ENCODE results near the gene GCLM. TPM values are rescaled to one million over a fixed set of nuclear protein-coding genes. Genes with fewer than 3 reads are reported as not detected.

GCLM gene
- total and polyA plus RNA-seq, 9 of the 15 experiments (the other 6 are each of a cell fraction or from before 2014, with no cell fraction given) = 9.3 to 71.6 (median 24.5) TPM

DNA sequence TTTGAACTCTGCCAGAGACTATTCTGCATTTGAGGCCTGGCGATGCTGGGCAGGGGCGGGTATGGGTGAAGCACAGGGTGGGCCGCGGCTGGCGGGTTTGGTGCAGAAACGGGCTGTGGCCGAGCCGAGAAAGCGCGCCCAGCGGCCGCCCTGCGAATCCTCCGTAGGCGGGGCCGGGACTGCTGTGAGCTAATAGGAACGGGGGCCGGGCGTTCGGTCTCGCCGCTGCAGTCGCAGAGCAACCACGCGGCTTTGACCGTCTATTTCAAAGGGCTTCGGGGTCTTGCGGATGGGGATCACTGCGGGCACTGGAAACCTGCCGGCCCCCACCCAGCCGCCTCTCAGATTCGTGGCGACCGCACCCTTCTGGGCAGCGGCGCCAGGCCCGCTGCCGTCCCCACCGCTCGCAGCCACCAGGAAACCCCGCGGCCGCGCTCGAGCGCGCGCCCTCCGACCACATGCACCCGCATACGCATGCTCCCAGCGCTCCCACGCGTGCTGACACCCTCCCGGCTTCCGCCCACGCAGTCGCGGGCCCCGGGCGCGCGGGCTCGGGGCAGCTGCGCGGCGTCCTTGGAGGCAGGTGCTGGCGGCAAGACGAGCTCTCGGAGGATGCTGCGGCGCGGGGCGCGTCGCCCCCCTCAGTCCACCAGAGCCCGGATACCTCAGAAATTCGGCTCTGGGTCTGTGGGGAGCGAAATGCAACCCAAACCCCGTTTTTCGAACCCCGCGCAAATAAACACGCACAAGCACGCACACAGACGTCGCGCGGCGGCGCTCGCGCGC is 62.8 kb downstream of the GCLM start (continued):
- TF ChIP-seq ZNF232 (CRISPR knock-in tag; IDR thresholded peaks at IDR 0.05) (no peak), PTTG1 (tag; IDR thresholded peaks at IDR 0.05; ENCODE audit: low read depth) (no peak), MAZ (CRISPR knock-in tag; conservative IDR thresholded peaks at IDR 0.05 in 1 of 2, IDR thresholded peaks at IDR 0.05 in 1 of 2) (peak; percentile 54 to 63; a peak in 3 of 4 replicates), ZNF3 (CRISPR knock-in tag; IDR thresholded peaks at IDR 0.05) (no peak), RBM34 (IDR thresholded peaks at IDR 0.05; ENCODE audit: borderline replicate concordance, insufficient read depth, low read length) (no peak), SAFB (IDR thresholded peaks at IDR 0.05; ENCODE audit: borderline replicate concordance, low read depth, low read length) (peak; percentile 96), MIER1 (IDR thresholded peaks at IDR 0.05; ENCODE audit: low read depth) (no peak), EWSR1 (IDR thresholded peaks at IDR 0.05; ENCODE audit: borderline replicate concordance, low read depth, partially characterized antibody) (no peak), ATF7 (IDR thresholded peaks at IDR 0.05) (peak; percentile 66), TAF1 (IDR thresholded peaks at IDR 0.05; ENCODE audit: control insufficient read depth, extremely low read depth, insufficient read depth, low read length, severe bottlenecking) (peak; percentile 51), KLF16 (IDR thresholded peaks at IDR 0.05) (no peak), ARHGAP35 (IDR thresholded peaks at IDR 0.05; ENCODE audit: partially characterized antibody) (no peak), CSDE1 (IDR thresholded peaks at IDR 0.05) (no peak), KAT2B (IDR thresholded peaks at IDR 0.05; ENCODE audit: low read depth, low read length) (no peak), MBD2 (IDR thresholded peaks at IDR 0.05; ENCODE audit: borderline replicate concordance, low read depth) (peak; percentile 30; the same call in 1 of the 2 replicates), NR4A1 (CRISPR knock-in tag; IDR thresholded peaks at IDR 0.05) (no peak), NR4A1 (tag; IDR thresholded peaks at IDR 0.05) (no peak)
- TF ChIP-seq, protein P1, sequence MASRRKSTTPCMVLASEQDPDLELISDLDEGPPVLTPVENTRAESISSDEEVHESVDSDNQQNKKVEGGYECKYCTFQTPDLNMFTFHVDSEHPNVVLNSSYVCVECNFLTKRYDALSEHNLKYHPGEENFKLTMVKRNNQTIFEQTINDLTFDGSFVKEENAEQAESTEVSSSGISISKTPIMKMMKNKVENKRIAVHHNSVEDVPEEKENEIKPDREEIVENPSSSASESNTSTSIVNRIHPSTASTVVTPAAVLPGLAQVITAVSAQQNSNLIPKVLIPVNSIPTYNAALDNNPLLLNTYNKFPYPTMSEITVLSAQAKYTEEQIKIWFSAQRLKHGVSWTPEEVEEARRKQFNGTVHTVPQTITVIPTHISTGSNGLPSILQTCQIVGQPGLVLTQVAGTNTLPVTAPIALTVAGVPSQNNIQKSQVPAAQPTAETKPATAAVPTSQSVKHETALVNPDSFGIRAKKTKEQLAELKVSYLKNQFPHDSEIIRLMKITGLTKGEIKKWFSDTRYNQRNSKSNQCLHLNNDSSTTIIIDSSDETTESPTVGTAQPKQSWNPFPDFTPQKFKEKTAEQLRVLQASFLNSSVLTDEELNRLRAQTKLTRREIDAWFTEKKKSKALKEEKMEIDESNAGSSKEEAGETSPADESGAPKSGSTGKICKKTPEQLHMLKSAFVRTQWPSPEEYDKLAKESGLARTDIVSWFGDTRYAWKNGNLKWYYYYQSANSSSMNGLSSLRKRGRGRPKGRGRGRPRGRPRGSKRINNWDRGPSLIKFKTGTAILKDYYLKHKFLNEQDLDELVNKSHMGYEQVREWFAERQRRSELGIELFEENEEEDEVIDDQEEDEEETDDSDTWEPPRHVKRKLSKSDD (conservative IDR thresholded peaks at IDR 0.05; ENCODE audit: low read length) = no peak
- TF ChIP-seq, protein P2, sequence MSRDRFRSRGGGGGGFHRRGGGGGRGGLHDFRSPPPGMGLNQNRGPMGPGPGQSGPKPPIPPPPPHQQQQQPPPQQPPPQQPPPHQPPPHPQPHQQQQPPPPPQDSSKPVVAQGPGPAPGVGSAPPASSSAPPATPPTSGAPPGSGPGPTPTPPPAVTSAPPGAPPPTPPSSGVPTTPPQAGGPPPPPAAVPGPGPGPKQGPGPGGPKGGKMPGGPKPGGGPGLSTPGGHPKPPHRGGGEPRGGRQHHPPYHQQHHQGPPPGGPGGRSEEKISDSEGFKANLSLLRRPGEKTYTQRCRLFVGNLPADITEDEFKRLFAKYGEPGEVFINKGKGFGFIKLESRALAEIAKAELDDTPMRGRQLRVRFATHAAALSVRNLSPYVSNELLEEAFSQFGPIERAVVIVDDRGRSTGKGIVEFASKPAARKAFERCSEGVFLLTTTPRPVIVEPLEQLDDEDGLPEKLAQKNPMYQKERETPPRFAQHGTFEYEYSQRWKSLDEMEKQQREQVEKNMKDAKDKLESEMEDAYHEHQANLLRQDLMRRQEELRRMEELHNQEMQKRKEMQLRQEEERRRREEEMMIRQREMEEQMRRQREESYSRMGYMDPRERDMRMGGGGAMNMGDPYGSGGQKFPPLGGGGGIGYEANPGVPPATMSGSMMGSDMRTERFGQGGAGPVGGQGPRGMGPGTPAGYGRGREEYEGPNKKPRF (IDR thresholded peaks at IDR 0.05; ENCODE audit: low read depth, low read length) = no peak
- TF ChIP-seq, protein P3, sequence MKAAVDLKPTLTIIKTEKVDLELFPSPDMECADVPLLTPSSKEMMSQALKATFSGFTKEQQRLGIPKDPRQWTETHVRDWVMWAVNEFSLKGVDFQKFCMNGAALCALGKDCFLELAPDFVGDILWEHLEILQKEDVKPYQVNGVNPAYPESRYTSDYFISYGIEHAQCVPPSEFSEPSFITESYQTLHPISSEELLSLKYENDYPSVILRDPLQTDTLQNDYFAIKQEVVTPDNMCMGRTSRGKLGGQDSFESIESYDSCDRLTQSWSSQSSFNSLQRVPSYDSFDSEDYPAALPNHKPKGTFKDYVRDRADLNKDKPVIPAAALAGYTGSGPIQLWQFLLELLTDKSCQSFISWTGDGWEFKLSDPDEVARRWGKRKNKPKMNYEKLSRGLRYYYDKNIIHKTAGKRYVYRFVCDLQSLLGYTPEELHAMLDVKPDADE (conservative IDR thresholded peaks at IDR 0.05; ENCODE audit: control insufficient read depth, low read depth, low read length) = peak; percentile 43; the same call in 1 of the 2 replicates
- TF ChIP-seq, protein P4, sequence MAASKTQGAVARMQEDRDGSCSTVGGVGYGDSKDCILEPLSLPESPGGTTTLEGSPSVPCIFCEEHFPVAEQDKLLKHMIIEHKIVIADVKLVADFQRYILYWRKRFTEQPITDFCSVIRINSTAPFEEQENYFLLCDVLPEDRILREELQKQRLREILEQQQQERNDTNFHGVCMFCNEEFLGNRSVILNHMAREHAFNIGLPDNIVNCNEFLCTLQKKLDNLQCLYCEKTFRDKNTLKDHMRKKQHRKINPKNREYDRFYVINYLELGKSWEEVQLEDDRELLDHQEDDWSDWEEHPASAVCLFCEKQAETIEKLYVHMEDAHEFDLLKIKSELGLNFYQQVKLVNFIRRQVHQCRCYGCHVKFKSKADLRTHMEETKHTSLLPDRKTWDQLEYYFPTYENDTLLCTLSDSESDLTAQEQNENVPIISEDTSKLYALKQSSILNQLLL (CRISPR knock-in tag; IDR thresholded peaks at IDR 0.05; ENCODE audit: borderline replicate concordance) = no peak

Data from K562 (cell line).